HepG2 (cell line): ENCODE data around the gene CAPN10. TPM values are rescaled to one million over a fixed set of nuclear protein-coding genes. Genes with fewer than 3 reads are reported as not detected.

ENCODE experiments used
- ARID5B ChIP-seq: IDR thresholded peaks from 2 replicates; pipeline ENCODE4 v1.4.0; 2020; ENCODE audit warnings: mild to moderate bottlenecking, missing genetic modification reagents
- CCDC6 ChIP-seq: sonication (generic); formaldehyde crosslinking; IDR thresholded peaks from 2 replicates; pipeline ENCODE4 v1.8.1; 2022; ENCODE audit warnings: mild to moderate bottlenecking, missing genetic modification reagents, moderate library complexity
- CREB3 ChIP-seq: sonication (generic); formaldehyde crosslinking; IDR thresholded peaks from 2 replicates; pipeline ENCODE4 v1.5.0; 2020; ENCODE audit warnings: missing genetic modification reagents
- GATA4 ChIP-seq: sonication (generic); IDR thresholded peaks from 2 replicates; pipeline ENCODE4 v1.6.1; 2016; ENCODE audit warnings: antibody characterized with exemption, low read depth, borderline replicate concordance
- MATR3 ChIP-seq: sonication (generic); formaldehyde crosslinking; IDR thresholded peaks from 2 replicates; pipeline ENCODE4 v1.4.0; 2020; ENCODE audit warnings: missing genetic modification reagents
- MAX ChIP-seq: IDR thresholded peaks from 2 replicates; pipeline ENCODE4 v1.6.1; 2012; ENCODE audit warnings: inconsistent platforms
- MYPOP ChIP-seq: sonication (generic); formaldehyde crosslinking; IDR thresholded peaks from 2 replicates; pipeline ENCODE4 v1.8.1; 2023; ENCODE audit warnings: mild to moderate bottlenecking, moderate library complexity, missing genetic modification reagents
- NCOA1 ChIP-seq: sonication (generic); formaldehyde crosslinking; IDR thresholded peaks from 2 replicates; pipeline ENCODE4 v1.9.0; 2021; ENCODE audit warnings: missing genetic modification reagents
- NCOA5 ChIP-seq: sonication (generic); formaldehyde crosslinking; IDR thresholded peaks from 2 replicates; pipeline ENCODE4 v1.4.0; 2020; ENCODE audit warnings: missing genetic modification reagents
- NFRKB ChIP-seq: fragments of 450-650 bp; IDR thresholded peaks from 2 replicates; pipeline ENCODE4 v1.6.1; 2017
- NR1H2 ChIP-seq: sonication (generic); formaldehyde crosslinking; IDR thresholded peaks from 2 replicates; pipeline ENCODE4 v1.8.1; 2022; ENCODE audit warnings: low read depth, missing genetic modification reagents, borderline replicate concordance
- NRL ChIP-seq: sonication (generic); formaldehyde crosslinking; IDR thresholded peaks from 2 replicates; pipeline ENCODE4 v1.5.0; 2020; ENCODE audit warnings: missing genetic modification reagents, mild to moderate bottlenecking, moderate library complexity, borderline replicate concordance
- SMAD9 ChIP-seq: sonication (generic); formaldehyde crosslinking; IDR thresholded peaks from 2 replicates; pipeline ENCODE4 v1.5.1; 2020; ENCODE audit warnings: mild to moderate bottlenecking, missing genetic modification reagents
- ZBTB37 ChIP-seq: sonication (generic); formaldehyde crosslinking; IDR thresholded peaks from 2 replicates; pipeline ENCODE4 v1.4.0; 2020; ENCODE audit warnings: mild to moderate bottlenecking, missing genetic modification reagents
- ZKSCAN8 ChIP-seq: IDR thresholded peaks from 2 replicates; pipeline ENCODE4 v1.6.1; 2016; ENCODE audit warnings: borderline replicate concordance, missing genetic modification reagents, missing compliant biosample characterization
- ZNF234 ChIP-seq: sonication (generic); formaldehyde crosslinking; conservative IDR thresholded peaks from 2 replicates; pipeline ENCODE4 v1.5.1; 2020; ENCODE audit warnings: mild to moderate bottlenecking, missing genetic modification reagents
- ZNF235 ChIP-seq: sonication (generic); formaldehyde crosslinking; IDR thresholded peaks from 2 replicates; pipeline ENCODE4 v1.8.1; 2023; ENCODE audit warnings: mild to moderate bottlenecking, missing genetic modification reagents, borderline replicate concordance
- ZNF44 ChIP-seq: sonication (generic); formaldehyde crosslinking; IDR thresholded peaks from 2 replicates; pipeline ENCODE4 v1.5.1; 2020; ENCODE audit warnings: mild to moderate bottlenecking, missing genetic modification reagents
- ZNF510 ChIP-seq: sonication (generic); formaldehyde crosslinking; IDR thresholded peaks from 2 replicates; pipeline ENCODE4 v1.4.0; 2020; ENCODE audit warnings: low read depth, mild to moderate bottlenecking, missing genetic modification reagents
- ZNF598 ChIP-seq: sonication (generic); formaldehyde crosslinking; IDR thresholded peaks from 2 replicates; pipeline ENCODE4 v1.5.1; 2020; ENCODE audit warnings: mild to moderate bottlenecking, missing genetic modification reagents, borderline replicate concordance
- ZNF878 ChIP-seq: sonication (generic); formaldehyde crosslinking; IDR thresholded peaks from 2 replicates; pipeline ENCODE4 v1.8.1; 2023; ENCODE audit warnings: mild to moderate bottlenecking, missing genetic modification reagents, moderate library complexity
- ZNF883 ChIP-seq: sonication (generic); formaldehyde crosslinking; IDR thresholded peaks from 2 replicates; pipeline ENCODE4 v1.5.1; 2020; ENCODE audit warnings: mild to moderate bottlenecking, missing genetic modification reagents; ENCODE audit errors: not compliant biosample characterization
- ZSCAN12 ChIP-seq: sonication (generic); formaldehyde crosslinking; IDR thresholded peaks from 2 replicates; pipeline ENCODE4 v1.9.0; 2021; ENCODE audit warnings: mild to moderate bottlenecking, missing genetic modification reagents
- polyA plus RNA-seq, 8 experiments: library from polyadenylated mRNA; depleted of rRNA in 3 of 8; stranded (reverse) in 7 of 8; unstranded in 1 of 8; fragments of >200 nt; fragmentation: Illumina TruSeq in 4 of 8; extraction: Trizol in 4 of 8; gene quantifications; 2 replicates each; pipeline versions ENCODE4 v1.2.1 to v1.2.3, GENCODE V29; 2011 to 2016; ENCODE audit warnings: low read depth in 4 of 8, missing spikeins in 1 of 8, mixed read lengths in 1 of 8; ENCODE audit not compliant: insufficient read depth in 1 of 8
- total RNA-seq, 5 experiments: library from RNA; depleted of rRNA; stranded (reverse); fragments of >200 nt; fragmentation: Illumina TruSeq; extraction: Trizol; gene quantifications; 2 replicates each; pipeline ENCODE4 v1.2.3, GENCODE V29; 2016; ENCODE audit warnings: low read depth in 1 of 5

CAPN10 gene
- total and polyA plus RNA-seq, 2 of the 13 experiments (the other 11 are each of a cell fraction or from before 2014, with no cell fraction given), result 27.6 to 32.4 TPM

GRCh38 chr2:240585681-240586197 lies 795 bp upstream of the CAPN10 start (continued):
- TF ChIP-seq ARID5B (CRISPR knock-in tag), result no peak
- peak; percentile 30; the same call in 1 of the 2 replicates for TF ChIP-seq NCOA1 (CRISPR knock-in tag)
- TF ChIP-seq NR1H2 (CRISPR knock-in tag), result 0 out of 2 replicates have a peak, but pooled peaks have one; percentile 9
- TF ChIP-seq ZNF44 (CRISPR knock-in tag), result peak; percentile 23; the same call in 1 of the 2 replicates
- peak; percentile 60 for TF ChIP-seq ZNF883 (CRISPR knock-in tag)
- TF ChIP-seq GATA4, result 0 out of 2 replicates have a peak, but pooled peaks have one; percentile 8
- no peak for TF ChIP-seq MATR3
- peak; percentile 83; the same call in 1 of the 2 replicates for TF ChIP-seq ZNF598 (CRISPR knock-in tag)
- TF ChIP-seq NFRKB, result no peak
- no peak for TF ChIP-seq NCOA5 (CRISPR knock-in tag)
- peak; percentile 81 for TF ChIP-seq CCDC6
- 0 out of 2 replicates have a peak, but pooled peaks have one; percentile 25 for TF ChIP-seq NRL
- TF ChIP-seq MAX, result no peak
- TF ChIP-seq CREB3 (CRISPR knock-in tag), result peak; percentile 8; the same call in 1 of the 2 replicates
- TF ChIP-seq ZNF235 (CRISPR knock-in tag), result peak; percentile 91
- 0 out of 2 replicates have a peak, but pooled peaks have one; percentile 55 for TF ChIP-seq ZNF234 (CRISPR knock-in tag)
- peak; percentile 9; the same call in 1 of the 2 replicates for TF ChIP-seq ZBTB37
- TF ChIP-seq ZSCAN12 (CRISPR knock-in tag), result peak; percentile 46; the same call in 1 of the 2 replicates
- no peak for TF ChIP-seq ZKSCAN8 (CRISPR knock-in tag)
- TF ChIP-seq SMAD9 (CRISPR knock-in tag), result 0 out of 2 replicates have a peak, but pooled peaks have one; percentile 44
- 0 out of 2 replicates have a peak, but pooled peaks have one; percentile 36 for TF ChIP-seq ZNF510 (CRISPR knock-in tag)
- peak; percentile 73; the same call in 1 of the 2 replicates for TF ChIP-seq ZNF878 (CRISPR knock-in tag)
- no peak for TF ChIP-seq MYPOP (CRISPR knock-in tag)
